Lower leg skin (tissue), 4 donors: Measurements from ENCODE around the gene ST8SIA6. TPM values are rescaled to one million over a fixed set of nuclear protein-coding genes. Genes with fewer than 3 reads are reported as not detected.

ENCODE experiments used
- DNase-seq, 2 donors: peaks; one replicate each; pipeline ENCODE4 v3.0.0-alpha.2; 2019; ENCODE audit warnings: low spot score in 2 of 2
- H3K4me3 ChIP-seq: fragments of 200-600 bp; sonication (generic); 2 replicates; pipeline ENCODE4 v1.5.1; 2017; ENCODE audit warnings: mild to moderate bottlenecking, low read depth; ENCODE audit not compliant: poor library complexity, severe bottlenecking
- CTCF ChIP-seq, 3 donors: fragments of 450-650 bp; IDR thresholded peaks; one replicate each; pipeline ENCODE4 v1.5.1; 2016; ENCODE audit warnings: antibody characterized with exemption in 3 of 3, mild to moderate bottlenecking in 3 of 3, moderate library complexity in 2 of 3
- POLR2A ChIP-seq, 2 donors: fragments of 450-650 bp; IDR thresholded peaks; one replicate each; pipeline ENCODE4 v1.6.1; 2016 to 2017; ENCODE audit warnings: antibody characterized with exemption in 2 of 2, mild to moderate bottlenecking in 1 of 2, moderate library complexity in 1 of 2
- WGBS, 2 donors: methylation state at CpG; one replicate each; pipeline ENCODE4 v1.1.5; 2018; 5-methylcytosine and 5-hydroxymethylcytosine counted together
- intact Hi-C: fragments of 100-400 bp; cut with DNase I; formaldehyde crosslinking; loops from one replicate; pipeline ENCODE4 v1.15.0; 2023; ENCODE audit warnings: low total_unique reads
- total RNA-seq, 4 donors: library from RNA; depleted of rRNA; stranded (reverse); fragments of >200 nt; gene quantifications; one replicate each; pipeline ENCODE4 v1.1.0, GENCODE V29; 2016

The ST8SIA6 gene
- total RNA-seq, 4 donors from 2014 or later, result 0.34 to 2.8 (median 1.5) TPM

- 92 to 95% methylated on average over 6 of the region's 6 CpGs for WGBS, 2 donors
- no peak for DNase-seq
- H3K4me3 ChIP-seq, result no peak overlapping the region
- TF ChIP-seq POLR2A (IDR thresholded peaks at IDR 0.05) (no peak), CTCF (IDR thresholded peaks at IDR 0.05) (no peak)
- intact Hi-C loops, result loop anchor here (10.0 kb wide), 1 partner anchor 135 kb away; no protein-coding TSS in a partner anchor
These were observed 24.9 kb downstream of the ST8SIA6 start for GRCh38 chr10:17429490-17429889.

DNA sequence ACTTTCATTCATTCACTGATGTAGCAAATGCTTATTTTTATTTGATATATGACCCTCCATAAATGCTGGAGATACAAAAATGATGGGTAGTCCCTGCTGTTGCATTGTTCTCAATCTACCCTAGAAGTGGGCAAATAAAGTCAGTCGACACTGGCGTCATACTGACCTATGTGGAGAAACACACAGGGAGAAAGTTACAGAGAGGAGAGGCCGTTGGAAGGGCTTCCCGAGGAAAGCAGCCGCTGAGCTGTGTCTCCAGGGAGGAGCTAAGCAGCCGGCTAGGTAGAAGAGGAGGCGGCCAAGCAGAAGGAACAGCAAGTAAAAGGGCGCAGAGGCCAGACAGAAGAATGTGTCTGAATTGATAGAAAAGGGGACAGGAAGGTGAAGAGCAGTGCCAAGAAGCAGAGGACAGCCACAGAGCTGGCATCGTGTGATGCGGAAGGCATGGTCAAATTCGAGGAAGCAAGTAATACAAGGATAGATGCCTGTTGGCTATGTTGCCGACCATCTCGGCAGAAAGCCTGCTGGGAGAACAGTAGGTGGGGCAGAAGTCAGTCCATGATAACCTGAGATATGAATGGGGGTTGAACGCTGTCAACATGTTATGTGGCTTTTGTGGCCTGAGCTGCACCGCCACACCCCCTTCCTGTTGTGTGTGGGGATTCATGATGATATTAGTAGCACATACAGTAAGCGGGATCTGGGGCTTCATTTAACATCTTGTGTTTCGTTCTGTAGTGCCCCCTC, 25.9 kb downstream of the ST8SIA6 start:
- DNase-seq, result no peak
- H3K4me3 ChIP-seq, result no peak overlapping the region
- TF ChIP-seq POLR2A (IDR thresholded peaks at IDR 0.05) (no peak), CTCF (IDR thresholded peaks at IDR 0.05) (no peak)
- intact Hi-C loops, result loop anchor here (10.0 kb wide), 1 partner anchor 134 kb away; no protein-coding TSS in a partner anchor
- 66 to 69% methylated on average over 17 of the region's 17 CpGs for WGBS, 2 donors

GRCh38 chr10:17427666-17428350, 26.6 kb downstream of the ST8SIA6 start:
- no peak for TF ChIP-seq CTCF (IDR thresholded peaks at IDR 0.05)
- no peak for TF ChIP-seq POLR2A (IDR thresholded peaks at IDR 0.05)
- intact Hi-C loops, result loop anchor here (10.0 kb wide), 1 partner anchor 133 kb away; no protein-coding TSS in a partner anchor
- no peak overlapping the region for H3K4me3 ChIP-seq
- no peak for DNase-seq
- 54 to 65% methylated on average over 6 of the region's 6 CpGs for WGBS, 2 donors

- H3K4me3 ChIP-seq, result no peak overlapping the region
- TF ChIP-seq POLR2A (IDR thresholded peaks at IDR 0.05), result no peak
- TF ChIP-seq CTCF (IDR thresholded peaks at IDR 0.05), result no peak
- 94 to 95% methylated on average over 3 of the region's 3 CpGs for whole genome bisulfite sequencing, 2 donors
- DNase-seq, result no peak
- intact Hi-C loops, result loop anchor here (10.0 kb wide), 1 partner anchor 132 kb away; no protein-coding TSS in a partner anchor
These were observed 27.2 kb downstream of the ST8SIA6 start for GRCh38 chr10:17427201-17427600.

DNA sequence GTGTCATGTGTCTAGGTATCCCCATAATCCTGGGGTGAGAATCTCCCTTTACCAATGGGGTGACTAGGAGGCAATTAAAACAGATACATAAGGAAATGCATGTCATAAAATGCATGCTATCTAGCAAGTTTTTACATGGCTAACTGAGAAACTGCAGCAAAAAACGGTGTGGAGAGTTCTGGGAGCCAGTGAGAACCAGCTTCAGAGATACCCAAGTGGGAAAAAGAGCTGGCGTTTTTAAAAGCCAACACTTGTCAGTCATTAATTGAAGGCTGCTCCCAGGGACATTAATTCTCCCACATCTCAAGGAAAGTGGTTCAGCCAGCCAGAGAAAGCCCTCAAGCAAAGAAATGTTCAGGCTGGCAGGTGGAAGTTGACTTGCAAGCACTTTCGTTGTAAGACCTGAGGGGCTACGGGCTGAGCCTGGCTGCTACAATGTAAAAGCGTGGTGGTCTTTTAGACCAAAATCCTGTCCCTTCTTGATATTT, 28.1 kb downstream of the ST8SIA6 start:
- DNase-seq, result no peak
- intact Hi-C loops, result loop anchor here (10.0 kb wide), 1 partner anchor 132 kb away; no protein-coding TSS in a partner anchor
- 53 to 59% methylated on average over 5 of the region's 5 CpGs for WGBS, 2 donors
- no peak overlapping the region for H3K4me3 ChIP-seq
- TF ChIP-seq CTCF (IDR thresholded peaks at IDR 0.05) (no peak), POLR2A (IDR thresholded peaks at IDR 0.05) (no peak)
